Ecto neural progenitor cell (in vitro differentiated cells): ENCODE data around the gene ZSWIM1.
A peak's percentile ranks its signal among the peaks of the same experiment; 100 is the strongest.

Experiments
- DNase-seq: peaks from one replicate; pipeline ENCODE4 v3.0.0-alpha.2; 2018; ENCODE audit warnings: low spot score

Gene ZSWIM1

GRCh38 chr20:45880988-45881788 is at the start of gene ZSWIM1:
Gene ZSWIM1 (plus strand): TSS chr20:45881227. CDS start chr20:45882593, 1,366 bp downstream.
- peak; percentile 99 for DNase-seq

GRCh38 chr20:45832619-45833018 is 48.4 kb upstream of the ZSWIM1 start:
- DNase-seq: no peak

GRCh38 chr20:45833030-45833882 is 47.8 kb upstream of the ZSWIM1 start, which contains the start of gene SNX21:
Gene SNX21 (plus strand): TSS chr20:45833799. CDS start chr20:45833920, 121 bp downstream.
- DNase-seq: no peak

GRCh38 chr20:45833883-45834796 is 46.9 kb upstream of the ZSWIM1 start:
- peak; percentile 89 for DNase-seq

GRCh38 chr20:45834797-45835161 is 46.2 kb upstream of the ZSWIM1 start:
- DNase-seq: no peak

GRCh38 chr20:45835329-45835765 is 45.7 kb upstream of the ZSWIM1 start:
- no peak for DNase-seq

GRCh38 chr20:45835825-45836224 is 45.2 kb upstream of the ZSWIM1 start:
- DNase-seq: no peak

- DNase-seq: no peak
These were observed 44.2 kb upstream of the ZSWIM1 start for GRCh38 chr20:45836841-45837240.

- DNase-seq: no peak
These were observed 40.3 kb upstream of the ZSWIM1 start for GRCh38 chr20:45840700-45841198.

- DNase-seq: no peak
These were observed 39.5 kb upstream of the ZSWIM1 start for GRCh38 chr20:45841407-45842129.

GRCh38 chr20:45842169-45842812 is 38.7 kb upstream of the ZSWIM1 start:
- DNase-seq: no peak

GRCh38 chr20:45843506-45843905 is 37.5 kb upstream of the ZSWIM1 start:
- DNase-seq: no peak

- DNase-seq: no peak
These were observed 35.6 kb upstream of the ZSWIM1 start for GRCh38 chr20:45845452-45845851.

- DNase-seq: no peak
These were observed 32.6 kb upstream of the ZSWIM1 start for GRCh38 chr20:45848421-45848820.

- no peak for DNase-seq
These were observed 32.0 kb upstream of the ZSWIM1 start for GRCh38 chr20:45848969-45849582.

GRCh38 chr20:45850238-45850637 is 30.8 kb upstream of the ZSWIM1 start:
- DNase-seq: no peak

GRCh38 chr20:45850926-45851325 is 30.1 kb upstream of the ZSWIM1 start:
- DNase-seq: no peak

- DNase-seq: no peak
These were observed 29.5 kb upstream of the ZSWIM1 start for GRCh38 chr20:45851501-45851900.

- DNase-seq: no peak
These were observed 28.7 kb upstream of the ZSWIM1 start for GRCh38 chr20:45852326-45852725.

GRCh38 chr20:45853484-45853883 is 27.5 kb upstream of the ZSWIM1 start:
- no peak for DNase-seq
